ENCODE data around the gene LYRM1.

LYRM1 gene

DNA sequence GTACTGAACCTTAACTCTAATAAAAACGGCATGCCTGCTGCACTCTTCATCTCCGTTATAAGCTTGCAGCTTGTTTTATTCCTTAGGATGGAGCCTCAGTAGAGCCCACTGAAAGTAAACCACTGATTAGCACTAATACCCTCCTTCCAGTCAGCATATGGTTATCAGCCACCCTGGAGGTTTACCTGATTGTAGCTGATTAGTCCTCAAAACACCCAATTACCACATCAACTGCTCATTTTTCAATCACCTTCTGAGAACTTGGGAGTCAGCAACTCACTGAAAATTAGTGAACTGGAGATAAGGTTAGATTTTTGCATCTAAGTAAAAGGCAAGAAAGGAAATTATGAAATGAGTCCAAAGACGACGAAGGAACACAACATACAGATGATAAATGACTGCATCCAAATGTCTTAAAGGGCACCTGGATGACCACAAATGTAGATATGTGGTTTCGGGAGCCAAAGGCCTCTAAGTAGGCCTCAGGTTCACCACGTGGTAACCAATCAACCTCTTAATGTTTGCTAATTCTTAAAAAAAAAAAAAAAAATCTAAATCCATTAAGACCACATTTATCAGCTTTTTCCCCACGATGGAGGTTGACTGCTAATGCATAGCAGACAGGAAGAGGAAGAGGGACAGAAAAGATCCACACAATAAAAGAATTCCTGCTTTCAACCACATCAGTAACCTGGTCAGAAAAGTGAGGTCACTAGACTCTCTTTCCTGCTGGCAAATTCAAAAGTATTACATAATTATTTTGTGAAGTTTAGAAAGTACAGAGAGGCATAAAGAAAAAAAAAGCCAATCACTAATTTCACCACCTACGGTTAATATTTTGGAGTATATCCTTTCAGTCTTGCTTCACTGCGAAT lies 28.4 kb upstream of the LYRM1 start:
- no peak for FAIRE-seq

- FAIRE-seq: no peak
These were observed 27.2 kb upstream of the LYRM1 start for GRCh38 chr16:20873331-20873730.

GRCh38 chr16:20874088-20874581 lies 26.4 kb upstream of the LYRM1 start:
- no peak for FAIRE-seq

- FAIRE-seq: no peak
These were observed 25.3 kb upstream of the LYRM1 start for GRCh38 chr16:20875355-20875650.

GRCh38 chr16:20878682-20879147 lies 21.9 kb upstream of the LYRM1 start:
- no peak for FAIRE-seq

- no peak for FAIRE-seq
These were observed 21.2 kb upstream of the LYRM1 start for GRCh38 chr16:20879175-20880040.

GRCh38 chr16:20880867-20881502 lies 19.6 kb upstream of the LYRM1 start:
- FAIRE-seq: no peak

GRCh38 chr16:20881503-20881878 lies 19.1 kb upstream of the LYRM1 start:
- FAIRE-seq: no peak

DNA sequence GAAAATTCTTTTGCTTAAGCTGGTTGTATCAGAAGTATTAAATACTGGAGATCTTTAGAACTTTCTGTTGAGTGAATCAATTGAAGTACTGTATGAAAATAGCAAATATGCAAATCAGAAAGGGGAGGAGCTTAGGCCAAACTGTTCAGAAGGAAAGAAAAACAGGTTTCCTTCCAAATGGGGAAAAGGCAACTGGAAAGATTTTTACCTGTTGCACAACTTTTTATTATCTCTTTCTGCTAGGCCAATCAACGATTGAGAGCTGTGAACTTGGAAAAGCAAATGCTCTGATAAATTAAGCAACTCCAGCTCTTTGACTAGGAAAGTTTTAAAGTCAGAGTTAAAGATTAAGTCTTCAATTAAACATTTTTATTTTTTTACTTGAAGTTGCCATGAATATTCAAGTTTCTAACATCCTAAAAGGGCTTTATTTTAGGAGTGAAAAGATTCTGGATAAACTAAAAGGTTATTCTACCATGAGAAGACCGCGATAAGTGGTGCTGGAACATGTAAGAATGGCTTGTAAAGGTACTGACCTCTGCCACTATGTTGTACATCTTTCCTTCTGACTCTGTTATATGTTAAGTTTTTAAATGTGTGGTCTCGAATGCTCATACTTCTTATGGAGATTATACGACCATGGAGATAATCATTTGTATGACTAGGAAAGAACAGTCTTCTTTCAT lies 16.9 kb upstream of the LYRM1 start:
- no peak for FAIRE-seq

DNA sequence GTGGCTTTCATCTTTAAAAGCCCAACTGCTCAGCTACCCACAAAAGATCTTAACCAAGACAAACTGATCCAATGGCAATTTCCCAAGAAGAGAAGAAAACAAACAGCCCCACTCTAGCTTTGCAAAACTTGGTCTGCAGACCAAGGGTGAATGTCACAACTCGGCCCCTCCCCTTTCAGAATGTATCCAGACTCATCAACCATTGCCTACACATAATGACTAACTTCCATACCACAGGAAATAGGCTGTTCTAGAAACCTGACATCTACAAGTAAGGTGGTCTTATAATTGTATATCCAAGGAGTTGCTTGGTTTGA lies 16.4 kb upstream of the LYRM1 start:
- FAIRE-seq: no peak

GRCh38 chr16:20886320-20886719 lies 14.3 kb upstream of the LYRM1 start:
- FAIRE-seq: no peak

GRCh38 chr16:20887207-20887606 lies 13.4 kb upstream of the LYRM1 start:
- no peak for FAIRE-seq

DNA sequence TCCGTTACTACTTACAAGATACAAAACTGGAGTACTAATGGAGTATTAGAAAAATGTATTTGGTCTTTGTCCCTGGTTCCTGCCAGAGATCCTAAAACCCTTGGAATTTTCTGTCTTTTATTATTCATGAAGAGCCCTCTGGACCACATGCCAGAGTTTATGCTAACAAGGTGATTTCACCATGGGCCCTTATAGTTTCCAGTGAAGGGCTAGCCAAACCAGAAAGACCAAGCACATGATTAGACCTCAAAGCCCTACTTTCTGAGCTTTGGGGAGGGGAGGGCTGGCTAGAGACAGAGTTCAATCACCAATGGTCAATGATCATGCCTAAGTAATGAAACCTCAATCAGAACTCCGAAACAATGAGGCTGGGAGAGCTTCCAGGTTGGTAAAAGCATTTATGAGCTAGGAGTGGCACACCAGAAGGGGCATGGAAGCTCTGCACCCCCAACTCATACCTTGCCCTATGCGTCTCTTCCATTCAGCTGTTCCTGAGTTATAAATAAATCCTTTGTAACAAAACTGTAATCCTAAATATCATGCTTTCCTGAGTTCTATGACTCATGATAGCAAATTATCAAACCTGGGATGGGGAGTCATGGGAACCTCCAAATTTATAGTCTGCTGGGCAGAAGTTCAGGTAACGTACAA lies 10.8 kb upstream of the LYRM1 start:
- no peak for FAIRE-seq

- no peak for FAIRE-seq
These were observed 6.2 kb upstream of the LYRM1 start for GRCh38 chr16:20894388-20894787.

DNA sequence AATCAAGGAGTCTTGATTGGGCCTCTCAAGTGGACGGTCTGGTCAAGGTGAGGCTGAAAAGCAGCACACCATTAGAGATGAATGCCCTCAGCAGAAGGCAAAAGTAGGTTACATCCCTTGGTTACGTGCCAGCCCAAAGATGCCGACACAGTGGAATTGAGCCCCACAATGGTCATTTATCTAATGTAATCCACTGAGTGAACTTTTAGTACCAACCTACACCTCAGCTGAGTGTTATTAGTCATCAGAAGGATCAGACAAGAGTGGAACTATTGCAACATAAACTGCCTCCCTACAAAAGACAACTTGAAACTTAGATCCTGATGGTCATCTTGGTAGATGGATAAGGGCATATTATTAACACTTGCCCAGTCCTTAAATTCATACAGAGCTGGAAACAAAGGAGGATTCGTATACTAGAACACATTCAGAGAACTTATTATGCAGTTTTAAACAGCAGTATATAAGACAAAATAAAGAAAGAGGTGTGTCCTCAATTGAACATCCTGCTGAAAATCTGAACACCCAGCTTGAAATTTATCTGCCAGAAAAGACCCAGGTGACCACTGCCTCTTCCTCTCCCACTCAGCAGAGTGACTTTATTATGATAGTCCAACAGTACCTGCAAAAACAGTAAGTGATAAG lies 3.2 kb upstream of the LYRM1 start:
- FAIRE-seq: no peak

DNA sequence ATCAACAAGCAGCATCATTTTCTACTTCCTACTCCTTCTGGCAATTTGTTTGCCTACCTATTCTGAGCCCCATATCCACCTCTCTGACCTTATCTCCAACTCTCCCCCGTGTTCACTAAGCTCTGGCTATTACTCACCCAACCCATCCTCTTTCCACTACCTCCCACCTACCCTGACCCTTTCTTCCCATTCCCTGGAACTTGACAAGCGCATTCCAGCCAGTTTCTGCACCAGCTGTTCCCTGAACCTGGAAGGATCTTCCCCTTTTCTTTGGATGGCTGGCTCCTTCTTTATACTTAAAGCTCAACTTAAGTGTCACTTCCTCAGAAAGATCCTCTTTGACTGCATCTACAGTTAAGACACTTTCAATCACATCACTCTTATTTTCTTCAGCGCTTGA lies 2.6 kb upstream of the LYRM1 start:
- FAIRE-seq: no peak

DNA sequence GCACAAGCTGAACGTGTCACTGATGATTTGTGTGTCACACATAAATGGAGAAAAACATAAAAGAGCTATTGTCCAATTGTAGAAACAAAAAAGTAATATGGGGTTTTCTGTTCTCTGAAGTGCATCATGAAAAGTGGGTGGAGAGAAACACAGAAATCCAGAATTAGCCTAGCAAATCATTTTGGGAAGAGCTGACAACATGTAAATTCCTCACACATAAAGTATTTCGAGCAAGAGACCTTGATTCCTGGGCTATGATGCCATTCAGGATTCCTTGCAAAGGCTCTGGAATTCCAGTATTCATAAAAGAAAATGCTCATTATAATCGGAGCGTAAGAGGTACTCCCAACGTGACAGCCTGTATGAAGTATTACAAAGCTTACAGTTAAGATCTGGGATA lies 1.5 kb upstream of the LYRM1 start:
- FAIRE-seq: no peak

DNA sequence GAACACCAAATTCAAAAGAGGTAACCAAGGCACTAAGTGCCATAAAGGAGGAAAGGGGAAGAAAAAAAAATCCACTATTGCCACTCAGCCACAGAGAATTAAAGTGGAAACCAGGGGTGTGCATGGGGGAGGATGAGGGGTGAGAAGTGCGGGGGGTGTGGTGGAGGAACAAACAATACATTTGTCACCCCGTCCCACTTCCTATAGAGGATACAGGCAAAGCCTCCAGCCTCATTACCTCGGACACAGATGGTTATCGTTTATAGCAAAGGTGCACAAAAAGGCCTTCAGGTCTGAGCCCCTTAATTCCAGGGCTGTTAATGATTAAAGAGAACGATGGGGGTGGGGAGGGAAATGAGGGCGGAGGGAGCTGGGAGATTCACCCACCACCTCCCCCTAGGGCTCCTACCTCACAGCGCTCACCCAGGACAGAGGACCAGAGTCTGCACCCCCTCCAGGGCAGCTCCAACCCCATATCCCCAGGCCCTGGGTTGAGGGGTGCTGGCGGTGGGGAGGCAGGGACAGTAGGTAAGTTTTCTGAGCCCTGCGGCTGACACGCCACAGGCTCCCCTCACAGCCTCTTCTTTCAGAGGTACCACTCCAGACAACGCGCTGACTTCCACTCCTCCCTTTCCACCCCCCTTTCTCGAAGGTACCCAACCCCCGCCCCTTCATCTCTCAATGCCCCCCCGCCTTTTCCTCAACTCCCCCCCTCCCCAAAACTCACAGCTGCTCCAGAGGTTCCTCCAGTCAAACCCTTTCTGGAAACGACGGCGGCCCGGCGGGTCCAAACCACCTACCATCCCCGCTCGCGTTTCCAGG lies 883 bp upstream of the LYRM1 start:
- FAIRE-seq: no peak

DNA sequence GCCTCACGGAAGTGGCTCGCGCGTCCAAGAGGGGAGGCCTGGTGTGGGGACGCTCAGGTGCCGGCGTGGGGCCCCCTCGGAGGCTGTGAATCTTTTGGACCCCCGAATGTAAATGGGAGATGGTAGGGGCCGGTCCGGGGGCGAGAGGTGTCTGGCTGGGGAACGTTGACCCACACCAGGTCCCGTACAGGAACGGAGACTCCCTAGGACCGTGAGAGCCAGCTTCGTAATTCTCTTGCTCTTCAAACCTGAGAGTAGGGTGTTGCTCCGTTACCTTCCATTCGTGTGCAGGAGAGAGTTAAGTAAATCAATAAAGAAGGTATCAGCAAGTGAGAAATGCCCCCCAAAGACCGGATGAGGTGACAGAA lies 481 bp downstream of the LYRM1 start:
- FAIRE-seq: no peak

DNA sequence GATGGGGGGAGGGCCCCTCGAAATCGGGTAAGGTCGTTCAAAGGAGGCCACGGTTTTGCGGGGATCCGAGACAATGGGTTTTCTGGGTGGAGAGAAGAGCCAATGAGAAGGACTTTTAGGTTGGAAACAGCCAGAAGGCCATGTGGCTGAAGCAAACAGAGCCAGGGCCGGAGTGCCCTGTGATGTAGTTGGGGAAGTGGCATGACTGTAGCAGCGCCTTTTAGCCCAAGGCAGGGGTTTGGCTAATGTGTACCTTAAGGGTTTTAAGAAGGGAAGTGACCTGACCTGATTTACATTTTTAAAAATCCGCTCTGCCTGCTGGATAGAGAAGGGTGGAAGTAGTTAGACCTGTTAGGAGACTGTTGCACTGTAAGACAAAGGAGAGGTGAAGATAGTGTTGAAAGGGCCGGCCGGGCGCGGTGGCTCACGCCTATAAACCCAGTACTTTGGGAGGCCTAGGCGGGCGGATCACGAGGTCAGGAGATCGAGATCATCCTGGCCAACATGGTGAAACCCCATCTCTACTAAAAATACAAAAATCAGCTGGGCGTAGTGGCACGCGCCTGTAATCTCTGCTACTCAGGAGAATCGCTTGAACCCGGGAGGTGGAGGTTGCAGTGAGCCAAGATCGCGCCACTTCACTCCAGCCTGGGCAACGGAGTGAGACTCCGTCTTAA lies 1.0 kb downstream of the LYRM1 start:
- no peak for FAIRE-seq

Data from colon (tissue), 2 donors.